PC-3 (cell line): ENCODE data around the gene SV2C. TPM values are rescaled to one million over a fixed set of nuclear protein-coding genes. Genes with fewer than 3 reads are reported as not detected.

Experiments
- ATAC-seq: fragments of 200-7000 bp; cut with Tn5 transposase; 2 replicates; pipeline ENCODE4 v1.9.1; 2020; ENCODE audit warnings: mild to moderate bottlenecking, moderate library complexity
- BruUV-seq: library from RNA; stranded (reverse); fragments of 400-500 nt; replicated peaks from 2 replicates; lab custom pipeline; 2021; lab: Mats Ljungman, UMichigan
- CTCF ChIA-PET: fragments of 300-600 bp; sonication (Branson Sonifier 250); formaldehyde crosslinking; loops from one replicate; lab custom pipeline; 2022; ENCODE audit warnings: antibody characterized with exemption; lab: Charles Lee
- POLR2A ChIA-PET: fragments of 300-600 bp; sonication (Branson Sonifier 250); formaldehyde crosslinking; loops from one replicate; lab custom pipeline; 2022; ENCODE audit warnings: antibody characterized with exemption; ENCODE audit not compliant: unreplicated experiment; lab: Charles Lee
- DNase-seq: peaks from one replicate; pipeline ENCODE4 v3.0.0-alpha.2; 2015
- H2AFZ ChIP-seq: fragments of 300-600 bp; sonication (generic); 2 replicates; pipeline ENCODE4 v1.6.0; 2016; ENCODE audit warnings: antibody characterized with exemption, low read length
- H3F3A ChIP-seq: fragments of 300-600 bp; sonication (generic); one replicate; pipeline ENCODE4 v1.6.0; 2017; ENCODE audit warnings: antibody characterized with exemption, low read length, control low read depth, mild to moderate bottlenecking; ENCODE audit not compliant: unreplicated experiment
- H3K27ac ChIP-seq: fragments of 300-600 bp; sonication (generic); 2 replicates; pipeline ENCODE4 v1.5.1; 2016; ENCODE audit warnings: mild to moderate bottlenecking, low read length
- H3K27me3 ChIP-seq: fragments of 300-600 bp; sonication (generic); 2 replicates; pipeline ENCODE4 v1.6.1; 2016; ENCODE audit warnings: low read length, mixed read lengths
- H3K36me3 ChIP-seq: fragments of 300-600 bp; sonication (generic); 2 replicates; pipeline ENCODE4 v1.6.1; 2016; ENCODE audit warnings: low read depth, mixed run types, low read length, mixed read lengths
- H3K4me1 ChIP-seq: fragments of 300-600 bp; sonication (generic); 2 replicates; pipeline ENCODE4 v1.5.1; 2016; ENCODE audit warnings: low read length; ENCODE audit not compliant: insufficient read depth
- H3K4me2 ChIP-seq: fragments of 300-600 bp; sonication (generic); 2 replicates; pipeline ENCODE4 v1.6.0; 2016; ENCODE audit warnings: low read length
- H3K4me3 ChIP-seq: fragments of 300-600 bp; sonication (generic); 2 replicates; pipeline ENCODE4 v1.5.1; 2016; ENCODE audit warnings: mild to moderate bottlenecking, low read length, mixed read lengths
- H3K79me2 ChIP-seq: fragments of 300-600 bp; sonication (generic); 2 replicates; pipeline ENCODE4 v1.6.1; 2017; ENCODE audit warnings: low read length, mixed read lengths
- H3K9ac ChIP-seq: fragments of 300-600 bp; sonication (generic); 2 replicates; pipeline ENCODE4 v1.6.0; 2016; ENCODE audit warnings: mild to moderate bottlenecking, low read length
- H3K9me2 ChIP-seq: fragments of 300-600 bp; sonication (generic); replicated peaks from 2 replicates; pipeline ENCODE4 v1.6.1; 2016; ENCODE audit warnings: mixed run types, low read length, mixed read lengths
- H3K9me3 ChIP-seq: fragments of 300-600 bp; sonication (generic); 2 replicates; pipeline ENCODE4 v1.6.1; 2016; ENCODE audit warnings: low read length, mixed read lengths
- H4K20me1 ChIP-seq: fragments of 300-600 bp; sonication (generic); 2 replicates; pipeline ENCODE4 v1.6.1; 2016; ENCODE audit warnings: low read length, mixed read lengths
- EZH2 ChIP-seq: fragments of 300-600 bp; sonication (generic); IDR thresholded peaks from one replicate; pipeline ENCODE4 v1.6.1; 2017; ENCODE audit warnings: antibody characterized with exemption, mild to moderate bottlenecking, low read length; ENCODE audit not compliant: unreplicated experiment
- EZH2phosphoT487 ChIP-seq: fragments of 300-600 bp; sonication (generic); IDR thresholded peaks from 2 replicates; pipeline ENCODE4 v1.6.1; 2018; ENCODE audit warnings: mild to moderate bottlenecking, antibody characterized with exemption, low read length, borderline replicate concordance
- intact Hi-C: fragments of 100-400 bp; cut with micrococcal nuclease; formaldehyde crosslinking; loops from 2 replicates; pipeline ENCODE4 v1.9.0; 2023
- total RNA-seq: library from RNA; depleted of rRNA; stranded (reverse); fragments of >200 nt; gene quantifications from 2 replicates; pipeline ENCODE4 v1.2.3, GENCODE V29; 2014
- TF ChIP-seq, protein P1 (sequence below): fragments of 300-600 bp; sonication (generic); conservative IDR thresholded peaks from 2 replicates; pipeline ENCODE4 v1.5.1; 2017; ENCODE audit warnings: antibody characterized with exemption, low read depth, mild to moderate bottlenecking, low read length

The SV2C gene
- total RNA-seq, 1 experiment from 2014 or later = not detected

DNA sequence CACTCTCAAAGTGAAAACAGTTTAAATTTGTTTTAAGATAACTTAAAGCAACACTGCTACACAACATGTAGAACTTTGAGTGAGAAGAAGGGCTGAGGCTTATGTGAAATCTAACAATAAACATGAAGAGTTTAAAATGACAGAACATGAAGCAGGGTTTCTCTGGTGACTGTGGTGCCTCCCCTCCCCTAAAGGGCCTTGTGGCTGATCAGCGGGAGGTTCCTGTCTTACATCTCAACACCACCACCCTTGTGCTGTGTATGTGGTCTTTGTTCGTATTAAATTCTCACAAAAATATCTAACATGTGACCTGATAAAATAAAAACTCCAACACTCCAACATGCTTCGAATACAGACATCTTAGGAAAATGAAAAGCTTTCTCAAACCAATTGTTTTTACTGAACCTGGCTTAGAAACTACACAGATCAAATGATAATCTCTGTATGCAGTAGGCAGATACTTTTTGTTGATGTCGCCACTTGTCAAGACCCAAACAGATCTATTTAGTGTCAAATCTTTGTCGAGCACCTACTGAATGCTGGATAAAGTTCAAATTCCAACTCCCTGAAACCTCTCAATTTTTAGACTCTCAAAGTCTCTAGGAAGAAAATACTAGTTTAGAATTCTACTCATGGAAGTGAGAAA is 310.0 kb downstream of the SV2C start:
- no peak overlapping the region for H3K27ac ChIP-seq
- no peak overlapping the region for H3K4me2 ChIP-seq
- H4K20me1 ChIP-seq = no peaks in the 10 kb centered on the region
- no peaks in the 10 kb centered on the region for H3K27me3 ChIP-seq
- no peak overlapping the region for H3K9ac ChIP-seq
- H3K79me2 ChIP-seq = no peaks in the 10 kb centered on the region
- CTCF ChIA-PET = no interaction called here
- POLR2A ChIA-PET = no interaction called here
- 0 out of 2 replicates have a peak, but pooled peaks cover under 1% of the 10 kb centered on the region for H3K4me1 ChIP-seq
- no TSS peak for BruUV-seq
- no peak overlapping the region for H2AFZ ChIP-seq
- H3K9me2 ChIP-seq = no peaks in the 10 kb centered on the region
- intact Hi-C loops = no loop called here
- H3K36me3 ChIP-seq = no peaks in the 10 kb centered on the region
- DNase-seq = no peak
- H3K9me3 ChIP-seq = no peaks in the 10 kb centered on the region
- ATAC-seq = no peak
- TF ChIP-seq EZH2 (no peak), EZH2phosphoT487 (no peak)
- TF ChIP-seq, protein P1, sequence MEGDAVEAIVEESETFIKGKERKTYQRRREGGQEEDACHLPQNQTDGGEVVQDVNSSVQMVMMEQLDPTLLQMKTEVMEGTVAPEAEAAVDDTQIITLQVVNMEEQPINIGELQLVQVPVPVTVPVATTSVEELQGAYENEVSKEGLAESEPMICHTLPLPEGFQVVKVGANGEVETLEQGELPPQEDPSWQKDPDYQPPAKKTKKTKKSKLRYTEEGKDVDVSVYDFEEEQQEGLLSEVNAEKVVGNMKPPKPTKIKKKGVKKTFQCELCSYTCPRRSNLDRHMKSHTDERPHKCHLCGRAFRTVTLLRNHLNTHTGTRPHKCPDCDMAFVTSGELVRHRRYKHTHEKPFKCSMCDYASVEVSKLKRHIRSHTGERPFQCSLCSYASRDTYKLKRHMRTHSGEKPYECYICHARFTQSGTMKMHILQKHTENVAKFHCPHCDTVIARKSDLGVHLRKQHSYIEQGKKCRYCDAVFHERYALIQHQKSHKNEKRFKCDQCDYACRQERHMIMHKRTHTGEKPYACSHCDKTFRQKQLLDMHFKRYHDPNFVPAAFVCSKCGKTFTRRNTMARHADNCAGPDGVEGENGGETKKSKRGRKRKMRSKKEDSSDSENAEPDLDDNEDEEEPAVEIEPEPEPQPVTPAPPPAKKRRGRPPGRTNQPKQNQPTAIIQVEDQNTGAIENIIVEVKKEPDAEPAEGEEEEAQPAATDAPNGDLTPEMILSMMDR = no peak
- H3F3A ChIP-seq = no peaks in the 10 kb centered on the region
- no peak overlapping the region for H3K4me3 ChIP-seq

DNA sequence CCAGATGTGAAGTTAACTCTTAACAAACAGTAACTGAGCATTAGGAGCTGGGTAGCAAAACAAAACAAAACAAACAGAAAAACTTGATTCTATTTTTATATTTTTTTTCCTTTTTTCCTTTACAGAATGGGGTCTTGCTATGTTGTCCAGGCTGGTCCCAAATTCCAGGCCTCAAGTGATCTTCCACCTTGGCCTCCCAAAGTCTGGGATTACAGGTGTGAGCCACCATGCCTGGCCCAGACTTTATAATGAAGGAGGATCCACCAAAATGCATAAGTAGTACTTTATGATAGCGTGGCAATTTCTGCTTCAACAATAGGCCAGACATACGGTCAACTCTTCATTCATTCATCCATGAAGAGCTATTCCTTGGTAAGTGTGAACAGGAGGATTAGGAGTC is 314.0 kb downstream of the SV2C start:
- Histone ChIP-seq H2AFZ (no peak overlapping the region), H3K9ac (no peak overlapping the region), H4K20me1 (no peaks in the 10 kb centered on the region), H3K9me2 (no peaks in the 10 kb centered on the region), H3K9me3 (no peaks in the 10 kb centered on the region), H3K36me3 (no peaks in the 10 kb centered on the region), H3K27me3 (peaks cover 18% of the 10 kb centered on the region), H3K27ac (no peak overlapping the region), H3K4me3 (no peak overlapping the region), H3K4me1 (no peaks in the 10 kb centered on the region), H3K4me2 (no peak overlapping the region), H3K79me2 (no peaks in the 10 kb centered on the region), H3F3A (no peaks in the 10 kb centered on the region)
- no peak for TF ChIP-seq EZH2phosphoT487
- TF ChIP-seq, protein P1 = no peak
- TF ChIP-seq EZH2 = no peak
- ChIA-PET POLR2A (no interaction called here), CTCF (no interaction called here)
- DNase-seq = no peak
- no peak for ATAC-seq
- intact Hi-C loops = no loop called here
- BruUV-seq = no TSS peak

DNA sequence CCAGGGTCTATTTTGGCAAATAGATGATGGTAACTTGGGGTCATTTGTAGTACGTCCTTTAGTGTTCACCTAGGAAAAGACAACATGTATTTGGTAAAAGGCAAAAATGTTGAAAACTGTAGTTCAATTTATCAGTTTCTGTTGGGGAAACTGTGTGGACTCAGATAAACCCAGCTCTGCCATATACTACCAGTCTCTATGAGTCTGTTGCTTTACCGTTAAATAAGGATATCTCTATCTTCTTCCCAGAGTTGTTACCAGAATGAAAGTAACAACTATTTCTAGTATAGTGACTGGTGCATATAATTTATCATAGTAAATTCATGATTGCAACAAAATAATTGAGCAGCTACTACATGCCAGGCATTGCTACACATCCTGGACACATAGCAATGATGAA is 316.1 kb downstream of the SV2C start:
- ChIA-PET POLR2A (no interaction called here), CTCF (no interaction called here)

More for the DNA sequence above, 316.1 kb downstream of the SV2C start:
- no TSS peak for BruUV-seq
- Histone ChIP-seq H3K9ac (no peak overlapping the region), H3K36me3 (no peaks in the 10 kb centered on the region; the same call in 1 of the 2 replicates), H4K20me1 (no peaks in the 10 kb centered on the region), H3K27ac (no peak overlapping the region), H3K4me2 (no peak overlapping the region), H3F3A (no peaks in the 10 kb centered on the region), H3K9me3 (no peaks in the 10 kb centered on the region), H3K4me3 (no peak overlapping the region), H3K4me1 (no peaks in the 10 kb centered on the region), H2AFZ (no peak overlapping the region), H3K79me2 (no peaks in the 10 kb centered on the region), H3K9me2 (no peaks in the 10 kb centered on the region), H3K27me3 (peaks cover 39% of the 10 kb centered on the region)
- DNase-seq (no peak), ATAC-seq (no peak)
- intact Hi-C loops = no loop called here
- TF ChIP-seq EZH2 (no peak), EZH2phosphoT487 (no peak)
- TF ChIP-seq, protein P1 = no peak
